Right lobe of liver (tissue), 6 donors: ENCODE results near the gene CUEDC2. TPM values are rescaled to one million over a fixed set of nuclear protein-coding genes. Genes with fewer than 3 reads are reported as not detected.

Source experiments
- ATAC-seq, 4 donors: fragments of 200-7000 bp; cut with Tn5 transposase; one replicate each; pipeline ENCODE4 v1.9.1; 2020; ENCODE audit warnings: mild to moderate bottlenecking in 4 of 4, moderate library complexity in 4 of 4
- DNase-seq, 3 donors: peaks; one replicate each; pipeline ENCODE4 v3.0.0-alpha.2; 2020
- H3K27ac ChIP-seq, 3 donors: fragments of 200-600 bp; one replicate each; pipeline ENCODE4 v1.8.0; 2022
- H3K27me3 ChIP-seq, 2 donors: fragments of 200-600 bp; one replicate each; pipeline ENCODE4 v1.8.0; 2022
- H3K36me3 ChIP-seq, 4 donors: fragments of 200-600 bp; sonication (generic) in 1 of 4; one replicate each; pipeline versions ENCODE4 v1.5.1 to v1.8.0; 2017 to 2022; ENCODE audit warnings: control low read depth in 1 of 4
- H3K4me1 ChIP-seq, 4 donors: fragments of 200-600 bp; sonication (generic) in 1 of 4; one replicate each; pipeline versions ENCODE4 v1.5.1 to v1.8.0; 2017 to 2022; ENCODE audit warnings: control low read depth in 1 of 4
- H3K4me3 ChIP-seq, 3 donors: fragments of 200-600 bp; one replicate each; pipeline ENCODE4 v1.8.0; 2022
- H3K9me3 ChIP-seq, 4 donors: fragments of 200-600 bp; sonication (generic) in 1 of 4; one replicate each; pipeline versions ENCODE4 v1.5.1 to v1.8.0; 2017 to 2022; ENCODE audit warnings: control low read depth in 1 of 4
- POLR2A ChIP-seq: fragments of 450-650 bp; IDR thresholded peaks from one replicate; pipeline ENCODE4 v1.6.1; 2017; ENCODE audit warnings: antibody characterized with exemption, mild to moderate bottlenecking
- WGBS: methylation state at CpG from one replicate; pipeline ENCODE4 v1.1.6; 2018; ENCODE audit warnings: low coverage, low lambda C conversion rate; ENCODE audit not compliant: insufficient coverage; ENCODE audit errors: missing lambda C conversion rate; 5-methylcytosine and 5-hydroxymethylcytosine counted together
- intact Hi-C, 2 donors: fragments of 100-400 bp; cut with DNase I; formaldehyde crosslinking; loops; one replicate each; pipeline versions ENCODE4 v1.11.2 to v1.14.1; 2022
- total RNA-seq, 6 experiments: library from RNA; depleted of rRNA in 2 of 6; stranded (reverse); fragments of >200 nt in 2 of 6; fragmentation: NEBNext Ultra II Directional in 3 of 6; extraction: Animal tissue kit (Norgen Biotek cat#: 25700) in 3 of 6; gene quantifications; one replicate each; pipeline versions ENCODE4 v1.1.0 to v1.2.4, GENCODE V29; 2016 to 2023
- TF ChIP-seq, protein P1 (sequence below), 4 donors: fragments of 200-600 bp in 3 of 4; fragments of 450-650 bp in 1 of 4; IDR thresholded peaks; one replicate each; pipeline versions ENCODE4 v1.5.1 to v1.8.0; 2016 to 2022; ENCODE audit warnings: antibody characterized with exemption in 4 of 4, mild to moderate bottlenecking in 2 of 4
- donor health status: DM: no; HTN: yes; CAD: no.
- donor health status: DM: no; HTN: no; CAD: no.
- donor health status: DM: no; HTN: no; CAD: no.
- donor health status: DM: no; HTN: yes; CAD: no.
- donor health status: DM: no; HTN: yes; CAD: no.

CUEDC2 gene
- total RNA-seq, 6 experiments from 2014 or later, result 23.0 to 32.1 (median 26.8) TPM

DNA sequence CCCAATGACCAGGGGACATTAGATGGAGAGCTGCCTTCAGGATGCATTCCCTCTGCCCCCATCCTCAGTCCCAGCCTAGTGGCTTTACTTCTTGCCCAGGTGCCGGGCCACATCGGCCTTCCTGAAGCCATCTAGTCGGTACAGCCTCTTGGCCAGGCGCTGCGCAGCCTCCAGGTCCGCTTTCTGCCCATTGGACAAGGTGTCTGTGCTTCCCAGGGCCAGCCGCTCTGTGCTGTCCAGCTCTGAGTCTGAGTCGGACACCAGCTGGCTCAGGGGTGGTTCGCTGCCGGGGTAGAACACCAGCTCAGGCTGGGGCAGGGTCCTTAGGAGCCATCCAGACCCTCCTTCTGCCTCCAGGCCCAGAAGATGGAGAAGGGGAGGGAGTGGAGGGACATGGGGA is 20.1 kb downstream of the CUEDC2 start:
- no peaks in the 10 kb centered on the region for H3K36me3 ChIP-seq
- H3K4me3 ChIP-seq, result no peak overlapping the region
- intact Hi-C loops, result no loop called here
- H3K4me1 ChIP-seq, result no peaks in the 10 kb centered on the region
- H3K27me3 ChIP-seq, result peaks cover 11 to 14% of the 10 kb centered on the region in 2 donors
- DNase-seq (no peak), ATAC-seq (no peak)
- no peaks in the 10 kb centered on the region for H3K9me3 ChIP-seq
- no peak overlapping the region for H3K27ac ChIP-seq
- no CpG with 5 or more reads among the region's 10 CpGs for WGBS
- TF ChIP-seq, protein P1, sequence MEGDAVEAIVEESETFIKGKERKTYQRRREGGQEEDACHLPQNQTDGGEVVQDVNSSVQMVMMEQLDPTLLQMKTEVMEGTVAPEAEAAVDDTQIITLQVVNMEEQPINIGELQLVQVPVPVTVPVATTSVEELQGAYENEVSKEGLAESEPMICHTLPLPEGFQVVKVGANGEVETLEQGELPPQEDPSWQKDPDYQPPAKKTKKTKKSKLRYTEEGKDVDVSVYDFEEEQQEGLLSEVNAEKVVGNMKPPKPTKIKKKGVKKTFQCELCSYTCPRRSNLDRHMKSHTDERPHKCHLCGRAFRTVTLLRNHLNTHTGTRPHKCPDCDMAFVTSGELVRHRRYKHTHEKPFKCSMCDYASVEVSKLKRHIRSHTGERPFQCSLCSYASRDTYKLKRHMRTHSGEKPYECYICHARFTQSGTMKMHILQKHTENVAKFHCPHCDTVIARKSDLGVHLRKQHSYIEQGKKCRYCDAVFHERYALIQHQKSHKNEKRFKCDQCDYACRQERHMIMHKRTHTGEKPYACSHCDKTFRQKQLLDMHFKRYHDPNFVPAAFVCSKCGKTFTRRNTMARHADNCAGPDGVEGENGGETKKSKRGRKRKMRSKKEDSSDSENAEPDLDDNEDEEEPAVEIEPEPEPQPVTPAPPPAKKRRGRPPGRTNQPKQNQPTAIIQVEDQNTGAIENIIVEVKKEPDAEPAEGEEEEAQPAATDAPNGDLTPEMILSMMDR (IDR thresholded peaks at IDR 0.05), result no peak
- TF ChIP-seq POLR2A, result no peak

DNA sequence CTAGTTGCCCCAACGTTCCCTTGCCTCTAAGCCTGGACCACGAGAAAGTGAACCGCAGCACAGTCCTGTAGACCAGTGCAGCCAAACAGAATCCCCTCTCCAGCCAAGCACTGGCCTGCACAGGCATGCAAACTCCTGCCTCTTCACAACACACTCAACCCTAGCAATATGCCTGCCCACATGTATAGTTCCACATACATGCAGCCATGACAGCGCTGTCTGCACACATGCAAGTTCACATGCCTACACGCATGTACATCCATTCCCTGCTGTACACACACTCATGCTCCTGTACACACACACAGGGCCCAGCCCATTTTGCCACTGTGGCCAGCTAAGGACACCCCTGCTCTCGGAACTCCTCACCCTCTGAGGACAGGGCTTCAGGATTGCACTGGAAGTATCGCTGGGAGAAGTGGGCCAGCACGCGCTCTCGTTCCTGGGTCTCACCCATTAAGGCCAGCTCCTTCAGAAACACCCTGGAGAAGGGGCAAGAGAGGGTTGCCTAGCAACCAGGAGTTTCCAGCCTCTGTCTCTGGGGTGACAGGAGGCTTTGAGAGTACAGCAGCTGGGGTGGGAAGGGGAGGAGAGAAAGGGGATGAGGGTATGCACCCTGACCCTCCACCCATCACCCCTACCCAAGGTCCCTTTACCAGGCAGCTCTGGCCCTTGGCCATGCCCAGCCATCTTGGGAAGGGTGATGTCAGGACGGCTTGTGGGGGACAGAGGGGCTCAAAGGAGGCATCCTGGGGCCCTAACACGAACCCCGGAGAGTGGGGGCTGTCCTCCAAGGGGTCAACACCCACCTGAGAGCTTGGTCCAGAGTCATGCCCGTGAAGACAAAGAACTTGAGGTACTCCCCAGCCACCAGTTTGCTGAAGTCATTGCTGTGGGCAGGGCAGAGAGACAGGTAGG is 20.8 kb downstream of the CUEDC2 start:
- Histone ChIP-seq H3K4me1 (no peaks in the 10 kb centered on the region), H3K36me3 (no peaks in the 10 kb centered on the region), H3K9me3 (no peaks in the 10 kb centered on the region), H3K4me3 (no peak overlapping the region), H3K27me3 (peaks cover 11 to 14% of the 10 kb centered on the region in 2 donors), H3K27ac (no peak overlapping the region)
- ATAC-seq (no peak), DNase-seq (no peak)
- 96% methylated on average over 3 of the region's 14 CpGs for WGBS
- TF ChIP-seq POLR2A, result no peak
- intact Hi-C loops, result no loop called here

GRCh38 chr10:102410429-102411073 is 21.8 kb downstream of the CUEDC2 start:
- DNase-seq (no peak), ATAC-seq (no peak)
- 10% methylated on average over 11 of the region's 48 CpGs for WGBS
- TF ChIP-seq, protein P1 (IDR thresholded peaks at IDR 0.05), result no peak
- TF ChIP-seq POLR2A, result no peak
- Histone ChIP-seq H3K36me3 (no peaks in the 10 kb centered on the region), H3K27ac (no peak overlapping the region), H3K9me3 (no peaks in the 10 kb centered on the region), H3K27me3 (peaks cover 11 to 14% of the 10 kb centered on the region in 2 donors), H3K4me1 (no peaks in the 10 kb centered on the region), H3K4me3 (no peak overlapping the region)
- intact Hi-C loops, result no loop called here

GRCh38 chr10:102409604-102410428 is 22.6 kb downstream of the CUEDC2 start:
- H3K36me3 ChIP-seq, result no peaks in the 10 kb centered on the region
- WGBS, result 43% methylated on average over 8 of the region's 24 CpGs
- no peak overlapping the region for H3K4me3 ChIP-seq

More at GRCh38 chr10:102409604-102410428, 22.6 kb downstream of the CUEDC2 start:
- Histone ChIP-seq H3K9me3 (no peaks in the 10 kb centered on the region), H3K4me1 (no peaks in the 10 kb centered on the region), H3K27ac (no peak overlapping the region), H3K27me3 (peaks cover 11 to 14% of the 10 kb centered on the region in 2 donors)
- intact Hi-C loops, result no loop called here
- DNase-seq, result no peak
- no peak for ATAC-seq
- TF ChIP-seq, protein P1 (IDR thresholded peaks at IDR 0.05), result no peak
